Cardiac septum (tissue), 1 donor: ENCODE results near the gene PHACTR4. TPM values are rescaled to one million over a fixed set of nuclear protein-coding genes. Genes with fewer than 3 reads are reported as not detected.
"Not testable (repeated sequence)": the region's sequence is repeated elsewhere in the genome, so short reads cannot be mapped to it uniquely, and the experiment has no call there.

Experiments used
- DNase-seq: peaks from one replicate; pipeline ENCODE4 v3.0.0-alpha.2; 2020; ENCODE audit warnings: low spot score
- intact Hi-C: fragments of 100-400 bp; cut with DNase I; formaldehyde crosslinking; loops from one replicate; pipeline ENCODE4 v1.14.0; 2022
- long read RNA-seq: library from polyadenylated mRNA; unstranded; transcript quantifications from one replicate; pipeline ENCODE4 v2.0.0, GENCODE V29; 2021
- total RNA-seq: library from RNA; stranded (reverse); fragmentation: NEBNext Ultra II Directional; extraction: Animal tissue kit (Norgen Biotek cat#: 25700); gene quantifications from one replicate; pipeline ENCODE4 v1.2.1, GENCODE V29; 2021
- donor health status: DM: no; HTN: no; CAD: no.

The PHACTR4 gene
- total RNA-seq = 18.0 TPM
- long read RNA-seq, partial matches to known transcripts = 9 of 18 reads
- long read RNA-seq, other reads (novel, unspliced or antisense) = 9 of 18 reads

- intact Hi-C loops = loop anchor here (2.0 to 5.0 kb wide), 3 partner anchors 41 to 213 kb away; partner anchors contain the start of gene MED18
- peak; percentile 95 for DNase-seq
These were observed at the start of gene PHACTR4 for GRCh38 chr1:28369371-28370238. TSS of gene PHACTR4 (plus strand) at chr1:28369740. CDS start at chr1:28407448, 37,708 bp downstream.

GRCh38 chr1:28322194-28322593, 47.3 kb upstream of the PHACTR4 start:
- no peak for DNase-seq
- intact Hi-C loops = no loop called here

GRCh38 chr1:28323720-28324119, 45.8 kb upstream of the PHACTR4 start:
- intact Hi-C loops = no loop called here
- no peak for DNase-seq

GRCh38 chr1:28326515-28326914, 43.0 kb upstream of the PHACTR4 start:
- no peak for DNase-seq
- intact Hi-C loops = loop anchor here (5.0 kb wide), 1 partner anchor 64 kb away; no protein-coding TSS in a partner anchor

- DNase-seq = no peak
- intact Hi-C loops = loop anchor here (5.0 kb wide), 1 partner anchor 65 kb away; no protein-coding TSS in a partner anchor
These were observed 42.6 kb upstream of the PHACTR4 start for GRCh38 chr1:28326984-28327383.

GRCh38 chr1:28327431-28327830, 42.1 kb upstream of the PHACTR4 start:
- DNase-seq = not testable (repeated sequence)
- intact Hi-C loops = loop anchor here (5.0 kb wide), 1 partner anchor 65 kb away; no protein-coding TSS in a partner anchor

- intact Hi-C loops = loop anchor here (2.0 to 5.0 kb wide), 3 partner anchors 43 to 79 kb away; no protein-coding TSS in a partner anchor
- DNase-seq = no peak
These were observed 41.3 kb upstream of the PHACTR4 start for GRCh38 chr1:28328228-28328648.

- intact Hi-C loops = loop anchor here (2.0 to 5.0 kb wide), 3 partner anchors 41 to 81 kb away; no protein-coding TSS in a partner anchor
These were observed 40.0 kb upstream of the PHACTR4 start for GRCh38 chr1:28329395-28330153.

GRCh38 chr1:28338897-28339296, 30.6 kb upstream of the PHACTR4 start:
- no peak for DNase-seq
- intact Hi-C loops = no loop called here

More at GRCh38 chr1:28329395-28330153, 40.0 kb upstream of the PHACTR4 start:
- no peak for DNase-seq

GRCh38 chr1:28339551-28339950, 30.0 kb upstream of the PHACTR4 start:
- no peak for DNase-seq
- intact Hi-C loops = no loop called here

- no peak for DNase-seq
- intact Hi-C loops = no loop called here
These were observed 29.1 kb upstream of the PHACTR4 start for GRCh38 chr1:28340221-28340974.

- intact Hi-C loops = no loop called here
- DNase-seq = no peak
These were observed 27.9 kb upstream of the PHACTR4 start for GRCh38 chr1:28341591-28341990.

- intact Hi-C loops = no loop called here
- DNase-seq = no peak
These were observed 26.1 kb upstream of the PHACTR4 start for GRCh38 chr1:28343405-28343804.

- DNase-seq, intact Hi-C loops: not testable (repeated sequence)
These were observed 16.2 kb upstream of the PHACTR4 start for GRCh38 chr1:28353248-28353810.

- intact Hi-C loops = no loop called here
- no peak for DNase-seq
These were observed 15.4 kb upstream of the PHACTR4 start for GRCh38 chr1:28354121-28354520.

GRCh38 chr1:28358716-28359115, 10.8 kb upstream of the PHACTR4 start:
- intact Hi-C loops = no loop called here
- no peak for DNase-seq

GRCh38 chr1:28359592-28360239, 9.8 kb upstream of the PHACTR4 start:
- DNase-seq = peak; percentile 77
- intact Hi-C loops = no loop called here

- no peak for DNase-seq
- intact Hi-C loops = loop anchor here (5.0 kb wide), 1 partner anchor 118 kb away; no protein-coding TSS in a partner anchor
These were observed 4.7 kb upstream of the PHACTR4 start for GRCh38 chr1:28364888-28365287.
